GM19467 (cell line): ENCODE data around the gene LONRF2.

Experiments
- ATAC-seq: cut with Tn5 transposase; IDR thresholded peaks from one replicate; pipeline ENCODE4 v1.9.1; 2021; ENCODE audit warnings: mild to moderate bottlenecking, moderate library complexity; ENCODE audit not compliant: unreplicated experiment

LONRF2 gene

GRCh38 chr2:100301881-100302584 lies 20.3 kb downstream of the LONRF2 start:
- ATAC-seq = no peak

- no peak for ATAC-seq
These were observed 22.8 kb downstream of the LONRF2 start for GRCh38 chr2:100299548-100299947.

- ATAC-seq = no peak
These were observed 24.8 kb downstream of the LONRF2 start for GRCh38 chr2:100297511-100297910.

GRCh38 chr2:100294162-100294497 lies 28.2 kb downstream of the LONRF2 start:
- no peak for ATAC-seq

- no peak for ATAC-seq
These were observed 28.8 kb downstream of the LONRF2 start for GRCh38 chr2:100293341-100294161.

- ATAC-seq = no peak
These were observed 30.2 kb downstream of the LONRF2 start for GRCh38 chr2:100292022-100292580.

- ATAC-seq = no peak
These were observed 30.9 kb downstream of the LONRF2 start for GRCh38 chr2:100291152-100291970.

DNA sequence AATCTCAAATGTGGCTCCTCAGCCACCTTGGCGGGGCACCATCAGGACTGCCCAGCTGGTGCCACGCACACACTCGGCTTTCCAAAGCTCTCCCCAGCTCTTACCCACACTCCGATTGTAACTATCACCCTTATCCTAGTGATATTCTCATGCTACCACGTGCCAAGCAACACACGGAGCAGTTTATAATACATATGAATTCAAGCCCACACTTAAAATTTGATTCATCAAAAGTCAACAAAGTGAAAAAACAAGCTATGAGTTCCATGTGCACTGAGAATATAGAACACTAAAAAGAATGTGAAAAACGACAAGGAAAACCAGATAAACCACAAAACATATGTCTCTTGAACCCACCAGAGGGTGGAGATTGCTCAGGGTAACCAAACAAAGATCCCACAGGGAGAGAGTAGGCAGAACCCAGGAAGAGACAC lies 31.6 kb downstream of the LONRF2 start:
- ATAC-seq = no peak

DNA sequence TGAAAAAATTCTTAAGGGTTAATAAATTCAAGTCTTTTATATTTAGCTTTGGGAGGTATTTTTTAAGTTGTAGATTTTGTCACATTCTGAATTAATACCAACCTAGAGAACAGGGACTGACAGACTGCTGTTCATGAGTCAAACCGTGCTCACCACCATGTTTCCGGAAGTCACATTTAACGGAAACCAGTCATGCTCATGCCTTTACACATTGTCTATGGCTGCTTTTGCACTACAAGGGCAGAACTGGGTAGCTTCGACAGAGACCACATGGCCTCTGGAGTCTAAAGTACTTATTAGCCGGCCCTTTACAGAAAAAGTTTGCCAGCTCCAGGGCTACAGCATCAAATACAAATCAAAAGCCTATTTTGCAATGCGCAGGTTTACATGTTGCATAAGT lies 33.3 kb downstream of the LONRF2 start:
- ATAC-seq = no peak

DNA sequence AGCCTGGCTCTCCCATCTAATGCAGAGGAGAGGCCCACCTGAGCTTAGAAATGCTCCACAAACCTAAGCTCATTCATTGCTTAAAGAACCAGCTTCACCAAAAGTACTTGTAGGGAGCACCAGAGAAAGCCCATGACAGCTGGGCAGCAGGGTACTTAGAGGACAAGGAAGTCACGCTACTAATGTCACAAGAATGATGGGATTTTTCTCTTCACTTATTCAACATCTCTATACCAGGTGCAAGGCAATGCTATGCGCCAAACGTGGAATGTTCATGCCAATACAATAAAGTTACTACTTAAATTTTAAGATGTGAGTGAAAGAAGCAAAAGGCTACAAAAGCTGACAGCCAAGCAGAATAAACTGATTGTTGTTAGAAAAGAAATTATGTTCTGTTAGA lies 36.0 kb downstream of the LONRF2 start:
- no peak for ATAC-seq

GRCh38 chr2:100285691-100286090 lies 36.6 kb downstream of the LONRF2 start:
- ATAC-seq = no peak

- no peak for ATAC-seq
These were observed 37.3 kb downstream of the LONRF2 start for GRCh38 chr2:100285011-100285410.

DNA sequence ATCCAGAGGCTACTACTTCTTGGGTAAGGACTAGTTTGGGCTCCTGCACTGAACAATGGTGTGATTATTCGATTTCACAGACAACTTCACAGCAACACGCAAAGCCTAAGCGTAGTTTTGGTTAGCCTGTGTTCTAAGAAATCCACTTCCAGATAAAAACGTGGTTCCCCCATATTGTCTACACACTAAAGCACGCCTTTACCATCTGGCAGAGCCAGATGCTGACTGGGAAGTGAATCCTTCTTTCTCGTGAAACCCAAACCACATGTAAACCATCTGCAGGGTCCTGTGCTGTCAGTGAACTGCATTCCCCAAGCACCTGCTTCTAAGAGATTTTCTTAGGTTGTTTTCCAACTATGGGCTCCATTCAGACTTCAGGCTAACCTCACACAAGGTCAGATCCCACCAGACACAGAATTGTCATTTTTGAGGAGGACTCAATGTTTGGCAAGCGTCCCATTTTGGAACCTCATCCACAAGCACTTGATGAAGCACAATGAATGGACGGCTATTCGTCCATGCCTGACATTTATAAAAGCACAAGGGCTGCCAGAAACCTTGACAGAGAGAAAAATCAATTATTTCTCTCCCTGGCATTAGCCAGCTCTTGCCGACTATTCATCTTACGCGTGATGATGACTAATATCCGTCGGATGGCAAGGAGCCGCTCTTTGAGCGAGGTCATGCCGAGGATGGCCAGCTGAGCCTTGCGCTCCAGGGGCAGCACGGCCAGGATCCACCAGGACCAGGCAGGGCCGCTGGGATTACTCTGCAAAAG lies 38.4 kb downstream of the LONRF2 start:
- ATAC-seq = no peak

DNA sequence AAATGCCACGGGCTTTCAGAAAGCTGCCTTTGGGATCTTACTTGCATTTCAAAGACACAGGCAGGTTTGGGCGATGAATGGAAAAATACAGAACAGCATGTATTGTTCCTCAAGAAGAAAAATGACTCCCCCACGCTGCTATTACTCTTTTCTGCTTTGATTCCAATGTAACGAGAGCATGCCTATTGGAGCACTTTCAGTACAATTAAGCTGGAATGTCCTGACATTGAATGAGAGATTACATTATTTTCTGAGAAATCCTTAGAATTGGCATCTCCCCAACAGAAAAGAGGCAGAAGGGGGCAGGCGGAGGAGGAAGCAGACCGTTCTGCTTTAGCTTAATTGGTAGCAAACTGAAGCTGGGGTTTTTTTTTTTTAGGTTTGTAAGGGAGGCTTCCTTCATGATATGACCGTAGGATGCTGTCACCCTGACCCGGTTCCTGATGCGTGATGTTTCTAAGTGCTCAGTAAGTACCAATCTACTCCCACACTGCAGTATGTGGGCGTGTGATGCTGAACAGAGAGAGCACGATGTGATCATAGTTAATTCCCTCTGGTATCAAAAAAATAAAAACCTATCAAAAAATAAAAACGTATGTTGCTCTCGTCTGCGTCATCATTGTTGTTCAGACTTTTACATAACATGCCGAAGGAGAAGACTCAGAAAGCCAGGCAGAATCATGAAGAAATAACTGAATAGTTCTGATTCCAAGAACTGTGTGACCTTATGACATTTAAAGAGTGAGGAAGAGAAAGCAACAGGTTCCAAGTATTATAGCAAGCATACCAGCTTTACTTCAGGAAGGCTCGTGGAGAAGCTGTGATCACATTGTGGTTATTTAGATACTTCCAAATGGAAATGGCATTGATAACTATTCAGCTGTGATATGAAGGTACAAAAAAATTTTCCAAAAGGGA lies 40.5 kb downstream of the LONRF2 start:
- ATAC-seq = no peak

DNA sequence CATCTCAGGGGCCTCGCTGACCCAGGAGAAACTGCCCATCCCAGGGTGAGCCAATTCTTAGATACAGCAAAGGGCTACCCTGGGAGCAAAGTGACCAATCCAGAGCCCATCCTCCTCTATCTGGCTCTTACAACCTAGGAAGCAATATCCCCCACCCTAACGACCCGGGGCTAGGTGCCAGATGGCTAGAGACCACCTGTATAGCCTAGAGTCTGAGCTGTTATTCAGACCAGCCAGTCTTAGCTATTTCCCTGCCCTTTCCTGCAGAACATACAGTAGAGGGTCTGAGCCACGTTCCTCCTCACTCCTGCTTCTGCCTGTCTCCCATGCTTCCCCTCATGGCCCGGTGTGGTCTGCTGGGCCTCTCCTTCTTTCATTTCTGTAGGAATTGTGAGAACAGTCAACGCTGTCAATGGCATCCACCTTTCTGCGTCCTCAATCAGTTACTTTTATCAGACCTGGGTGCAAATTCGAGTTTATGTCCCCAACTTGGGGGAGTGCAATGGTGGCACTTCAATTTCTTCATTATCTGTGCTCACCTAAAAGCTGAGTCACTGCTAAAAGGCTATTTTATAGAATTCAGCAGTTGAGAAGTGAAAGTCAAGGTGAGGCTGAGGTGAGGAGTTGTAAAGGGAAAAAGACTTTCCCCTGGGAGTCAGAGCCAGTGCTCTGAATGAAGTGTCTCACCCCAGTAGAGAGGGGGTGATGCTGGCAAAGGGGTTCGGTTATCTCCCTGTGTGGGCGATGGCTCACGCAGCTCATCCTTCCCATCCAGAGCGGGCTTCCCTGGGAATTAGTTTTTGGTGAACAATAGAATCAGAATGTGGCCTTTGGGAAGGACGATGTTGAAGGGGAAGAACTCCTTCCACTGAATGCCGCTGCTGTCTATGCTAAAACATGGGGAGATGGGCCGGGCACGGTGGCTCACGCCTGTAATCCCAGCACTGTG lies 42.4 kb downstream of the LONRF2 start:
- no peak for ATAC-seq

DNA sequence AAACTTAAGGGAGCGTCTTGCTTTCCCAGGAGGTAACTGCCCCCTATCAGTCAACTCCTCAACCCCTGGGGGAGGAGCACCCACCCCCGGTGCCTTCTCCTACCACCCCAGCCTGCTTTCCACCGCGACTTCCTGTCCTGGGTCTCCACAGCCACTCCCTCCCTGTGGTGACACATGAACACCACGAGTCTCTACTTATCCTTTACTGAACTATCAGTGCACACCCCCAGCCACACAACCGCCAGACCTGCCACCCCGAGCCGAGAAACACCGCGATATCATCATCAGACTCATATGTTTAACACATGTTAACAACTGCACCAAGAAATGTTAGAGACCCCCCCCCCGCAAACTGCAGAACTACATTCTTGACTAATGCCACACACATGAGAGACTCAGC lies 43.3 kb downstream of the LONRF2 start:
- no peak for ATAC-seq

DNA sequence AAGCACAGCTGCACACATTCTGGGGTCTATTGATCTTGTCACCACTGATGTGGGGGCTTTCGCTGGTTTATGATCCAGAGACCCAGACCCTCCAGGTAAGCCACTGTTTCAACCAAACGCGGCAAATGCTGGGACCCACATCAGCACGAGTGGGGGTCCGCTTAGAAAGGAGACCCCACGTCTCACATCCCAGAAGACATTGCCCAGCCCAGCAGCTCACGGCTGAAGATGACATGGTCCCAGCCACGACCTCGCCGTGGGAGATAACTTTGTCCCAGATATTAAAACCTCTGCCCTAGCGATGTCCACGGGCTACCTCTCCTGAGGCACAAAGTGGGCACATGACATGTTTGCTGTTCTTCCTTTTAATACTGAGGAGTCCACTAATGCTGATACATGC lies 43.8 kb downstream of the LONRF2 start:
- no peak for ATAC-seq

DNA sequence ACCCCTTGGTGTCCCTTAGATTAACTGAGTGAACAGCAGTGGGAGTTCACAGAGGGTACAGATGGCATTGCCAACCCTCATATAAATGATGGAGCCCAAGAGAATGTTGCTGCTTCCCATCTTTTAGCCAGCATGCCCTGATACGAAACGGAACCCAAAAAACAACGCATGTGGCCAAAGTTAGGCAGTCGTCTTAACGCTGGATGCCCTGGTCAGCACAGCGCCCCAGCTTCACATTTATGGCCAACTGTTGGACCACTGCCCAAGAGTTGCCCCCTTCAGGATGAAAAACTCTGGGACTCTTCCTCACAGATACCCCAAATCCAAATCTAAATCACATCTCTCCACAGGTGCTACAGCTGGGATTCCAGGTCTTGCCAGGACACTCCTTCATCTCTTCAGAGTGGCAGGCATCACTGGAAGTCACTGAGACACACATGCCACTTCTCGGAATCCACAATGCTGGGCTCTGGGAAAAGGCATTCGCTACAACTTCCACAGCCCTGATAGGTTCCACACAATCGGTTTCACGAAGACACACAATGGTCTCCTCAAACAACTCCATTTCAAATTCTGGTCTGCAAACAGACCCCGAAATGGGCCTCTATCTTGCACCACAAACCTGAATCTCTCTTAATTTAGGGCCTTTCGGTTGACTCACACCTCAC lies 44.6 kb downstream of the LONRF2 start:
- ATAC-seq = no peak
